Aorta (tissue), 5 donors: ENCODE data around the gene ZDHHC1. TPM values are rescaled to one million over a fixed set of nuclear protein-coding genes. Genes with fewer than 3 reads are reported as not detected.

ENCODE experiments used
- ATAC-seq: fragments of 200-7000 bp; cut with Tn5 transposase; one replicate; pipeline ENCODE4 v1.9.1; 2022; ENCODE audit warnings: moderate library complexity; ENCODE audit not compliant: low FRiP score
- DNase-seq, 2 donors: peaks; one replicate each; pipeline ENCODE4 v3.0.0-alpha.2; 2020
- H3K27ac ChIP-seq, 2 donors: one replicate each; pipeline ENCODE4 v1.5.1; 2013; ENCODE audit warnings: low read length in 2 of 2, mild to moderate bottlenecking in 2 of 2, moderate library complexity in 2 of 2, control low read depth in 1 of 2, inconsistent platforms in 1 of 2, low read depth in 1 of 2
- H3K27me3 ChIP-seq, 2 donors: one replicate each; pipeline ENCODE4 v1.6.1; 2013; ENCODE audit warnings: control low read depth in 1 of 2, low read length in 1 of 2, mild to moderate bottlenecking in 1 of 2, moderate library complexity in 1 of 2; ENCODE audit not compliant: insufficient read depth in 2 of 2, control insufficient read depth in 1 of 2
- H3K36me3 ChIP-seq, 2 donors: one replicate each; pipeline ENCODE4 v1.6.1; 2013; ENCODE audit warnings: control low read depth in 1 of 2, low read length in 1 of 2, mild to moderate bottlenecking in 1 of 2; ENCODE audit not compliant: insufficient read depth in 2 of 2, control insufficient read depth in 1 of 2
- H3K4me1 ChIP-seq, 2 donors: one replicate each; pipeline ENCODE4 v1.6.1; 2013; ENCODE audit warnings: low read length in 2 of 2, control low read depth in 1 of 2, mild to moderate bottlenecking in 1 of 2, moderate library complexity in 1 of 2; ENCODE audit not compliant: insufficient read depth in 2 of 2, control insufficient read depth in 1 of 2
- H3K4me3 ChIP-seq, 2 donors: one replicate each; pipeline ENCODE4 v1.5.1; 2013; ENCODE audit warnings: low read length in 2 of 2, control low read depth in 1 of 2, mild to moderate bottlenecking in 1 of 2
- H3K9me3 ChIP-seq: one replicate; pipeline ENCODE4 v1.6.1; 2013; ENCODE audit warnings: mild to moderate bottlenecking, low read length; ENCODE audit not compliant: control insufficient read depth
- WGBS, 2 donors: extraction: QIAGEN DNeasy Blood & Tissue Kit; methylation state at CpG; one replicate each; pipeline ENCODE4 v1.1.7; 2013; 5-methylcytosine and 5-hydroxymethylcytosine counted together
- intact Hi-C, 2 donors: fragments of 100-400 bp; cut with DNase I; formaldehyde crosslinking; loops; one replicate each; pipeline versions ENCODE4 v1.14.2 to v1.15.0; 2022
- long read RNA-seq, 2 donors: library from polyadenylated mRNA; unstranded; transcript quantifications; one replicate each; pipeline ENCODE4 v2.0.0, GENCODE V29; 2020 to 2021
- polyA plus RNA-seq, 2 donors: library from polyadenylated mRNA; stranded (reverse); fragments of 200-250 nt; gene quantifications; one replicate each; pipeline ENCODE4 v1.2.3, GENCODE V29; 2013
- total RNA-seq, 2 donors: library from RNA; stranded (reverse); fragmentation: NEBNext Ultra II Directional; extraction: Animal tissue kit (Norgen Biotek cat#: 25700); gene quantifications; one replicate each; pipeline ENCODE4 v1.2.1, GENCODE V29; 2021
- donor health status: healthy with polysubstance abuse.
- donor health status: Bipolar disorder and iron deficiency.
- donor health status: DM: no; HTN: no; CAD: no.
- donor health status: DM: no; HTN: no; CAD: no.
- donor health status: DM: yes; HTN: yes; CAD: no.

Gene ZDHHC1
- total RNA-seq (10 to 100 TPM in 1 of 2 donors, 1 to 10 TPM in 1; 8.4 to 14.8 TPM), polyA plus RNA-seq (10 to 100 TPM in 1 of 2 donors, 1 to 10 TPM in 1; 5.3 to 11.3 TPM)
- long read RNA-seq, donor 1, partial matches to known transcripts, result 0 of 1 reads
- long read RNA-seq, donor 1, other reads (novel, unspliced or antisense), result 1 of 1 reads
- long read RNA-seq, donor 2, transcript ZDHHC1-203 (12 exons, 2,261 nt), result major isoform, 6 of 15 reads
- long read RNA-seq, donor 2, partial matches to known transcripts, result 4 of 15 reads
- long read RNA-seq, donor 2, other reads (novel, unspliced or antisense), result 5 of 15 reads

GRCh38 chr16:67415872-67416793 lies at the start of gene ZDHHC1:
ZDHHC1 (minus strand) TSS chr16:67416477; CDS start chr16:67407775, 8,702 bp downstream.
- H3K9me3 ChIP-seq, result no peaks in the 10 kb centered on the region
- H3K36me3 ChIP-seq, result no peaks in the 10 kb centered on the region
- WGBS, 2 donors, result 0 to 1% methylated on average over 61 to 73 of the region's 73 CpGs
- no peaks in the 10 kb centered on the region for H3K4me1 ChIP-seq
- H3K27ac ChIP-seq, result peak within 1 kb of the TSS in 1 of 2 donors; percentile 3
- peak within 1 kb of the TSS; percentile 29 to 70 for H3K4me3 ChIP-seq
- DNase-seq (peak; percentile 82 to 93), ATAC-seq (peak; percentile 97)
- no peaks in the 10 kb centered on the region for H3K27me3 ChIP-seq
- intact Hi-C loops, result no loop called here

- Histone ChIP-seq H3K36me3 (no peaks in the 10 kb centered on the region), H3K27me3 (no peaks in the 10 kb centered on the region), H3K4me1 (no peaks in the 10 kb centered on the region), H3K27ac (no peak overlapping the region), H3K4me3 (no peak overlapping the region), H3K9me3 (no peaks in the 10 kb centered on the region)
- DNase-seq (no peak), ATAC-seq (no peak)
- intact Hi-C loops, result no loop called here
- 51 to 60% methylated on average over 2 of the region's 2 CpGs for WGBS, 2 donors
These were observed 48.3 kb upstream of the ZDHHC1 start for GRCh38 chr16:67464565-67464964.

GRCh38 chr16:67463691-67464090 lies 47.4 kb upstream of the ZDHHC1 start:
- Histone ChIP-seq H3K4me1 (no peaks in the 10 kb centered on the region), H3K36me3 (no peaks in the 10 kb centered on the region), H3K27me3 (no peaks in the 10 kb centered on the region), H3K9me3 (no peaks in the 10 kb centered on the region), H3K27ac (no peak overlapping the region), H3K4me3 (no peak overlapping the region)
- ATAC-seq, result no peak
- DNase-seq, result no peak
- 94% methylated on average over 4 of the region's 4 CpGs for WGBS, 2 donors
- intact Hi-C loops, result no loop called here

- no peak overlapping the region for H3K4me3 ChIP-seq
- DNase-seq, result no peak
- ATAC-seq, result no peak
- no peak overlapping the region for H3K27ac ChIP-seq
- no peaks in the 10 kb centered on the region for H3K36me3 ChIP-seq
- H3K9me3 ChIP-seq, result no peaks in the 10 kb centered on the region
- 88 to 89% methylated on average over 5 of the region's 5 CpGs for WGBS, 2 donors
- intact Hi-C loops, result no loop called here
- no peaks in the 10 kb centered on the region for H3K27me3 ChIP-seq
- no peaks in the 10 kb centered on the region for H3K4me1 ChIP-seq
These were observed 46.8 kb upstream of the ZDHHC1 start for GRCh38 chr16:67463059-67463458.

- H3K9me3 ChIP-seq, result no peaks in the 10 kb centered on the region
- no peaks in the 10 kb centered on the region for H3K27me3 ChIP-seq
- ATAC-seq (no peak), DNase-seq (no peak)
- intact Hi-C loops, result no loop called here
- H3K27ac ChIP-seq, result no peak overlapping the region
- H3K4me1 ChIP-seq, result no peaks in the 10 kb centered on the region
- H3K4me3 ChIP-seq, result no peak overlapping the region
- 85 to 94% methylated on average over 5 of the region's 5 CpGs for WGBS, 2 donors
- no peaks in the 10 kb centered on the region for H3K36me3 ChIP-seq
These were observed 46.0 kb upstream of the ZDHHC1 start for GRCh38 chr16:67462279-67462655.

- no peak for ATAC-seq
These were observed 45.5 kb upstream of the ZDHHC1 start for GRCh38 chr16:67461600-67462278.

GRCh38 chr16:67460961-67461360 lies 44.7 kb upstream of the ZDHHC1 start:
- Histone ChIP-seq H3K36me3 (no peaks in the 10 kb centered on the region), H3K27me3 (no peaks in the 10 kb centered on the region), H3K4me3 (no peak overlapping the region), H3K9me3 (no peaks in the 10 kb centered on the region), H3K27ac (no peak overlapping the region), H3K4me1 (no peaks in the 10 kb centered on the region)
- DNase-seq (no peak), ATAC-seq (no peak)
- WGBS, 2 donors, result 90 to 93% methylated on average over 2 of the region's 2 CpGs
- intact Hi-C loops, result no loop called here

More at GRCh38 chr16:67461600-67462278, 45.5 kb upstream of the ZDHHC1 start:
- H3K4me3 ChIP-seq, result no peak overlapping the region
- whole genome bisulfite sequencing, 2 donors, result 82 to 85% methylated on average over 8 of the region's 8 CpGs
- no peaks in the 10 kb centered on the region for H3K36me3 ChIP-seq
- no peak overlapping the region for H3K27ac ChIP-seq
- intact Hi-C loops, result no loop called here
- H3K9me3 ChIP-seq, result no peaks in the 10 kb centered on the region
- DNase-seq, result no peak
- H3K4me1 ChIP-seq, result no peaks in the 10 kb centered on the region
- H3K27me3 ChIP-seq, result no peaks in the 10 kb centered on the region

- no peak overlapping the region for H3K4me3 ChIP-seq
- WGBS, 2 donors, result 79 to 80% methylated on average over 5 of the region's 5 CpGs
- DNase-seq, result no peak
- no peak for ATAC-seq
- H3K4me1 ChIP-seq, result no peaks in the 10 kb centered on the region
- H3K27me3 ChIP-seq, result no peaks in the 10 kb centered on the region
- intact Hi-C loops, result no loop called here
- H3K36me3 ChIP-seq, result no peaks in the 10 kb centered on the region
- H3K9me3 ChIP-seq, result no peaks in the 10 kb centered on the region
- H3K27ac ChIP-seq, result peak overlapping the region in 1 of 2 donors; percentile 54
These were observed 43.9 kb upstream of the ZDHHC1 start for GRCh38 chr16:67460168-67460567.
